HUES6 (cell line): ENCODE results near the gene SLC25A17.
A peak's percentile ranks its signal among the peaks of the same experiment; 100 is the strongest.
"Not testable (repeated sequence)": the region's sequence is repeated elsewhere in the genome, so short reads cannot be mapped to it uniquely, and the experiment has no call there.

Experiments used
- H3K27ac ChIP-seq: 2 replicates; pipeline ENCODE4 v1.7.0; 2013; ENCODE audit warnings: low read depth, mild to moderate bottlenecking, low read length, inconsistent platforms
- H3K27me3 ChIP-seq: 2 replicates; pipeline ENCODE4 v1.6.1; 2013; ENCODE audit warnings: low read length; ENCODE audit not compliant: control insufficient read depth, insufficient read depth
- H3K36me3 ChIP-seq: 2 replicates; pipeline ENCODE4 v1.6.1; 2013; ENCODE audit warnings: low read length; ENCODE audit not compliant: control insufficient read depth, insufficient read depth
- H3K4me1 ChIP-seq: 2 replicates; pipeline ENCODE4 v1.6.1; 2013; ENCODE audit warnings: low read length; ENCODE audit not compliant: control insufficient read depth, insufficient read depth
- H3K4me3 ChIP-seq: 2 replicates; pipeline ENCODE4 v1.5.1; 2013; ENCODE audit warnings: low read depth, low read length
- H3K9ac ChIP-seq: one replicate; pipeline ENCODE4 v1.6.1; 2013; ENCODE audit warnings: mild to moderate bottlenecking, low read length
- H3K9me3 ChIP-seq: 2 replicates; pipeline ENCODE4 v1.6.1; 2013; ENCODE audit warnings: low read depth, low read length; ENCODE audit not compliant: control insufficient read depth, insufficient read depth

The SLC25A17 gene

GRCh38 chr22:40791241-40791640, 27.9 kb downstream of the SLC25A17 start:
- Histone ChIP-seq H3K9ac (no peak overlapping the region), H3K9me3 (no peaks in the 10 kb centered on the region), H3K4me1 (peaks cover 8% of the 10 kb centered on the region), H3K27ac (0 out of 2 replicates have a peak overlapping the region, but pooled peaks have one; percentile 5), H3K27me3 (no peaks in the 10 kb centered on the region), H3K36me3 (peaks cover 48% of the 10 kb centered on the region), H3K4me3 (no peak overlapping the region)

GRCh38 chr22:40789131-40789530, 30.0 kb downstream of the SLC25A17 start:
- Histone ChIP-seq H3K9ac (no peak overlapping the region), H3K9me3 (no peaks in the 10 kb centered on the region), H3K4me3 (no peak overlapping the region), H3K27ac (no peak overlapping the region), H3K36me3 (peaks cover 46% of the 10 kb centered on the region), H3K4me1 (peaks cover 8% of the 10 kb centered on the region), H3K27me3 (no peaks in the 10 kb centered on the region)

GRCh38 chr22:40782521-40782920, 36.6 kb downstream of the SLC25A17 start:
- no peak overlapping the region for H3K4me3 ChIP-seq
- no peaks in the 10 kb centered on the region for H3K27me3 ChIP-seq
- H3K4me1 ChIP-seq = no peaks in the 10 kb centered on the region
- peaks cover 47% of the 10 kb centered on the region for H3K36me3 ChIP-seq
- no peaks in the 10 kb centered on the region for H3K9me3 ChIP-seq
- H3K9ac ChIP-seq = no peak overlapping the region
- H3K27ac ChIP-seq = no peak overlapping the region

GRCh38 chr22:40781749-40782148, 37.4 kb downstream of the SLC25A17 start:
- H3K27ac ChIP-seq, H3K4me3 ChIP-seq, H3K9me3 ChIP-seq, H3K27me3 ChIP-seq, H3K9ac ChIP-seq, H3K4me1 ChIP-seq: not testable (repeated sequence)
- peaks cover 48% of the 10 kb centered on the region for H3K36me3 ChIP-seq

DNA sequence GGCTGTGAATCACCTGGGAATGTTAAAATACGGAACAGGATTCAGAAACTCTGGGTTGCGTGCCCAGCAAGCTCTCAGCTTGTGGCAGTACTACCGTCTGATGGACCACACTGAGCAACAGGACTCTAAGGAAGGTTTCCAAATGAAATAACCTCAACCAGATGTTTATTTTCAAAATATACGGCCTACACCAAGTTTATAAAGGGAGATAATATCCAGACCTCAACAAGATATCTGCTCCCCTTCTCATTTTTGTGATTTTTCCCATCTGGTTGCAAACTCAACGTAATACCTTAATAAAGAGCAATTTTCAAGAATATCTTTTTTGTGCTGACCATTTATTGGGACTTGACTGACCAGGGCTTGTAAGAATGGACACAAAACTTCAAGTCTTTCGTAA, 49.4 kb downstream of the SLC25A17 start:
- H3K36me3 ChIP-seq = peaks cover 53% of the 10 kb centered on the region
- no peak overlapping the region for H3K4me3 ChIP-seq
- H3K27me3 ChIP-seq = no peaks in the 10 kb centered on the region
- H3K27ac ChIP-seq = no peak overlapping the region
- no peaks in the 10 kb centered on the region for H3K4me1 ChIP-seq
- no peaks in the 10 kb centered on the region for H3K9me3 ChIP-seq
- no peak overlapping the region for H3K9ac ChIP-seq

- no peak overlapping the region for H3K9ac ChIP-seq
- peaks cover 42% of the 10 kb centered on the region for H3K36me3 ChIP-seq
Measured at GRCh38 chr22:40768206-40768605, 50.9 kb downstream of the SLC25A17 start.

DNA sequence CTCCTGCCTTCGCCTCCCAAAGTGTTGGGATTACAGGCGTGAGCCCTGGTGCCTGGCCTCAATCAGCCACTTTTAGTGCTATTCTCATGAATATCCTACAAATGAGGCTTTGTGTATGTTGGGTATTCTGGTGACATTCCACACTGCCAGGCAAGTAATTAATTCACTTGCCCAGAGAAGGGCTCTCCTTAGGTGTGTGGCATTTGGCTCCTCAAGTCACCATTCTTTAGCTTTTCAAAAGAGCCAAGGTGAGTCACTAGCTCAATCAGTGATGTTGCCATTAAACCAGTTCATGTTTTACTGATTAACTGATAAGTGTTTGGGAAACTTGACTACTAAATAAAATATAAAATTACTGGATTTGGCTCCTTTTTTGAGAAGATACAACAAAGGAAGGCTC, 52.2 kb downstream of the SLC25A17 start:
- no peak overlapping the region for H3K9ac ChIP-seq
- peaks cover 29% of the 10 kb centered on the region for H3K36me3 ChIP-seq
- H3K9me3 ChIP-seq = no peaks in the 10 kb centered on the region
- H3K27me3 ChIP-seq = no peaks in the 10 kb centered on the region
- no peak overlapping the region for H3K4me3 ChIP-seq
- no peaks in the 10 kb centered on the region for H3K4me1 ChIP-seq
- no peak overlapping the region for H3K27ac ChIP-seq

More at GRCh38 chr22:40768206-40768605, 50.9 kb downstream of the SLC25A17 start:
- Histone ChIP-seq H3K27me3 (no peaks in the 10 kb centered on the region), H3K4me3 (no peak overlapping the region), H3K27ac (no peak overlapping the region), H3K4me1 (no peaks in the 10 kb centered on the region), H3K9me3 (no peaks in the 10 kb centered on the region)

GRCh38 chr22:40764763-40765441, 54.2 kb downstream of the SLC25A17 start:
- H3K27ac ChIP-seq = no peak overlapping the region
- H3K9me3 ChIP-seq = no peaks in the 10 kb centered on the region
- H3K36me3 ChIP-seq = peaks cover 10% of the 10 kb centered on the region
- H3K9ac ChIP-seq = no peak overlapping the region
- H3K27me3 ChIP-seq = no peaks in the 10 kb centered on the region
- no peak overlapping the region for H3K4me3 ChIP-seq
- no peaks in the 10 kb centered on the region for H3K4me1 ChIP-seq

DNA sequence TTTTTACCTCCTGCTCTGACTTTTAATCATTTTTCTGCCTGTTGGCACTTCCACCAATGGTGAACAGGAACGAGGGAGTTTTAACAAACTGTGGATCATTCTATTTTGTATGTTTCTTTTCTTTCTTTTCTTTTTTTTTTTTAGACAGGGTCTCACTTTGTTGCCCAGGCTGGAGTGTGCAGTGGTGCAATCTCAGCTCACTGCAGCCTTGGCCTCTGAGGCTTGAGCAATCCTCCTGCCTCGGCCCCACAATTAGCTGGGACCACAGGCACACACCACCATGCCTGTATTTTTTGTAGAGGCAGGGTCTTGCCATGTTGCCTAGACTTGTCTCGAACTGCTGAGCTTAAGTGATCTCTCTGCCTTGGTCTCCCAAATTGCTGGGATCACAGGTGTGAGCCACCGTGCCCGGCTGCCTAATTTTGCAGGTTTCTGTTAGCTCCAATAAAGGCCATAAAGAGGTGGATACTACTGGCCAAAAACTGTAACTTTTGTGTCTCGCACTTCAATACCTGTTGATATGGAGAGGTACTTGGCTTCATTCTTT, 59.8 kb downstream of the SLC25A17 start:
- no peak overlapping the region for H3K4me3 ChIP-seq

GRCh38 chr22:40758851-40759250, 60.3 kb downstream of the SLC25A17 start:
- not testable (repeated sequence) for H3K9me3 ChIP-seq, H3K36me3 ChIP-seq, H3K4me3 ChIP-seq, H3K27me3 ChIP-seq, H3K4me1 ChIP-seq, H3K9ac ChIP-seq, H3K27ac ChIP-seq

More for the DNA sequence above, 59.8 kb downstream of the SLC25A17 start:
- no peaks in the 10 kb centered on the region for H3K9me3 ChIP-seq
- no peak overlapping the region for H3K27ac ChIP-seq
- no peaks in the 10 kb centered on the region for H3K27me3 ChIP-seq
- no peak overlapping the region for H3K9ac ChIP-seq
- no peaks in the 10 kb centered on the region for H3K36me3 ChIP-seq
- H3K4me1 ChIP-seq = 0 out of 2 replicates have a peak, but pooled peaks cover 3% of the 10 kb centered on the region

DNA sequence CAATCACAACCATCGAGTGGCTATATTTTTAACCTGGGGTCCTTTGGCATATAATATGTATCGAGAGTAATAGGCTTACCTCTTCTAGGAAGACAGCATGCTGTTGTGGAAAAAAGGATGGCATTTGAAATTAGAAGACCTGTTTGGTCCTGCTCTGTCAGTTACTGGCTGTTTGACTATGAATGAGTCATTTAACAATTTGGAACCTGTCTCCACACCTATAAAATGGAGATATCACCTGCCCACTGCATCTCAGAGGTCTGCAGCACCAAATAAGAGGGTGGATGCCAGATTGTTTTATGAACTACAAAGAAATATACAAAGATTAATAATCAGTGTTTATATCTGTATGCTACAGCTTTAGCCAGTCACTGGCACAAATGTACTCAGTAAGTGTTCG, 60.8 kb downstream of the SLC25A17 start:
- Histone ChIP-seq H3K36me3 (no peaks in the 10 kb centered on the region), H3K4me1 (0 out of 2 replicates have a peak, but pooled peaks cover 3% of the 10 kb centered on the region), H3K9ac (no peak overlapping the region), H3K27ac (no peak overlapping the region), H3K27me3 (no peaks in the 10 kb centered on the region), H3K9me3 (no peaks in the 10 kb centered on the region), H3K4me3 (no peak overlapping the region)
